ENCODE results near the gene AGRN.
"Not testable (repeated sequence)": the region's sequence is repeated elsewhere in the genome, so short reads cannot be mapped to it uniquely, and the experiment has no call there.

The AGRN gene

DNA sequence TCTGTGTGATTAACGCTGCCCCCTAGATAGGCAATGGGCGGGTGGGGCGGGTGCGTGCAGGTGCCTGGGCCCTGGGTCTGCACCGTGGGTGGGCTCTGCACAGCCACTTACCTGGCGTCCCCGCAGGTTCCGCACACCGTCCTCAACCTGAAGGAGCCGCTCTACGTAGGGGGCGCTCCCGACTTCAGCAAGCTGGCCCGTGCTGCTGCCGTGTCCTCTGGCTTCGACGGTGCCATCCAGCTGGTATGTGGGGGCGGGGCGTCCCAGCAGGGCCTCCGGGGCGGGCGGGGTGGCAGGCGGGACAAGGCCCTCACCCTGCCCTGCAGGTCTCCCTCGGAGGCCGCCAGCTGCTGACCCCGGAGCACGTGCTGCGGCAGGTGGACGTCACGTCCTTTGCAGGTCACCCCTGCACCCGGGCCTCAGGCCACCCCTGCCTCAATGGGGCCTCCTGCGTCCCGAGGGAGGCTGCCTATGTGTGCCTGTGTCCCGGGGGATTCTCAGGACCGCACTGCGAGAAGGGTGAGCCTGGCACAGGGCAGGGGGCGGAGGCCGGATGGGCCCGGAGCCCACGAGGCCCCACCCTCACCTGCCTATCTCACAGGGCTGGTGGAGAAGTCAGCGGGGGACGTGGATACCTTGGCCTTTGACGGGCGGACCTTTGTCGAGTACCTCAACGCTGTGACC is 31.3 kb downstream of the AGRN start:
- DNase-seq = no peak

- DNase-seq = no peak
These were observed 32.3 kb downstream of the AGRN start for GRCh38 chr1:1052003-1052840.

- no peak for DNase-seq
These were observed 33.1 kb downstream of the AGRN start for GRCh38 chr1:1053022-1053421.

DNA sequence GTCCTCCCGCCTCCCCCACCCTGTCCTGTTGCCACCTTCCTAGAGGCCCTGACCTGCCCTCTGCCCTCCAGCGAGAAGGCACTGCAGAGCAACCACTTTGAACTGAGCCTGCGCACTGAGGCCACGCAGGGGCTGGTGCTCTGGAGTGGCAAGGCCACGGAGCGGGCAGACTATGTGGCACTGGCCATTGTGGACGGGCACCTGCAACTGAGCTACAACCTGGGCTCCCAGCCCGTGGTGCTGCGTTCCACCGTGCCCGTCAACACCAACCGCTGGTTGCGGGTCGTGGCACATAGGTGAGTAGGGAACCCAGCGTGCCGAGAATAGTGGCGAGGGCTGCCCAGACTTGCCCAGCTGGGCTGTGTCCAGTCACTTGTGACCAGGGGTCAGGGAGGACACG is 33.8 kb downstream of the AGRN start:
- DNase-seq = no peak

GRCh38 chr1:1054099-1054700 is 34.3 kb downstream of the AGRN start:
- no peak for DNase-seq

GRCh38 chr1:1054971-1055370 is 35.1 kb downstream of the AGRN start:
- no peak for DNase-seq

- DNase-seq = no peak
These were observed 36.2 kb downstream of the AGRN start for GRCh38 chr1:1055841-1056736.

DNA sequence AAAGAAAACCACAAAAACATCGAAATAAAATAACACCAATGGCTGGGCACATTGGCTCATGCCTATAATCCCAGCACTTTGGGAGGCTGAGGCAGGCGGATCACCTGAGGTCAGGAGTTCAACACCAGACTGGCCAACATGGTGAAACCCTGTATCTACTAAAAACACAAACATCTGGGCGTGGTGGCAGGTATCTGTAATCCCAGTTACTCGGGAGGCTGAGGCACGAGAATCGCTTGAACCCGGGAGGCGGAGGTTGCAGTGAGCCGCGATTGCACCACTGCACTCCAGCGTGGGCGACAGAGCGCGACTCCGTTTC is 37.8 kb downstream of the AGRN start:
- not testable (repeated sequence) for DNase-seq

- no peak for DNase-seq
These were observed 38.4 kb downstream of the AGRN start for GRCh38 chr1:1058088-1058905.

DNA sequence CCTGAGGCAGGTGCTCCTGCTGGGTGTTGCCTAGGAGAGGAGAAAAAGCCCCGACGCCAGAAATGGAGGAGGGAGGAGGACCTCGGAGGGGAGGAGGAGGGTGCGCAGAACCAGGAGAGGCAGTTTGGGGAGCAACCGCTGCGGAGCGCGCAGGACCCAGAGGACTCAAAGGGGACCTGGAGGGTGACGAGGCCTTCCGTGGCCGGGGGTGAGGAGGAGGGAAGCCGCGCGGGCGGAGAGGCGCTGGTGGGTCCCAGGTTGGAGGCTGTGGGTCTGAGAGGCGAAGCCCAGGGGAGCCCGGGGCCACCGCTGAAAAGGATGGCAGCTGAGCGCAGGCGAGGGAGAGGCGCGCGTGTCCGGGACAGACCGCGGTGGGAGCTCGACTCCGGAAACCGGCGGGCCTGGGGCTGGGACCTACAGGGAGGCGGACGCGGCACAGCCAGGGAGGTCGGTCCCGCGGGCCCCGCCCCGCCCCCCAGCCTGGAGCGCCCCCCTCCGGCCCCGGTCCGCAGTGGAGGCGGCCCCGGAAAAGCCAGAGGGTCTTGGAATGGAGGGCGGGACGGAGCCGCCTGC is 39.1 kb downstream of the AGRN start:
- peak in 1 of 51 donors; percentile 39 for DNase-seq

DNA sequence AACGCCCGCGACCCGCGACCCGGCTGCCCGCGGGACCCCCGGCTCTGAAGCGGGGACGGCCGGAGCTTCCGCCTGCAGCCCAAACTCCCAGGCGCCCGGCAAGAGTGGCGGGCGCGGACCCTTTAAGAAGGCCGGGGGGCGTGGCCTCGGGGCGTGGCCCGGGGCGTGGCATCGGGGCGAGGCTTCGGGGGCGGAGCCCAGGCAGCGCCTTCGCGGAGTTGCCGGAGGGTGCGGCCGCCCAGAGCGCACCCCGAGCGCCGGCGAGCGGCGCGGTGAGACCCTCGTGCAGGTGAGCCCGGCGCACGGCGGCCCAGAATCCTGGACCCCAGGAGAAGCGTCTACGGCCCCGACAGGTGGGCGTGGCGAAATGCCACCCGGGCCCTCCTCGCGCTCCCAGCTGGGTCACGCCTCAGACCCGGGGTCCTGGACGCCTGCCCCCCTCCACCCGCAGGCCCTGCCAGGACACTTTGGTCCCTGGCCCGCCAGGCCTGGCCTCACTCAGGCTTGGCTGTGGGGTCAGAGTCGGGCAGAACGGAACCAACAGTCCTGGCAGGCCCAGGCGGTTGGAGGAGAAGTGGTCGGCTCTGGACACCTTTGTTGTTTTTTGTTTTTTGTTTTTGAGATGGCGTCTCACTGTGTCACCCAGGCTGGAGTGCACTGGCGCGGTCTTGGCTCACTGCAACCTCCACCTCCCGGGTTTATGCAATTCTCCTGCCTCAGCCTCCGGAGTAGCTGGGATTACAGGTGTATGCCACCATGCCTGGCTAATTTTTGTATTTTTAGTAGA is 39.8 kb downstream of the AGRN start:
- DNase-seq = peak in 40 of 51 donors; percentile 7 to 79 (median 41)

GRCh38 chr1:1060281-1061000 is 40.5 kb downstream of the AGRN start:
- DNase-seq = no peak

DNA sequence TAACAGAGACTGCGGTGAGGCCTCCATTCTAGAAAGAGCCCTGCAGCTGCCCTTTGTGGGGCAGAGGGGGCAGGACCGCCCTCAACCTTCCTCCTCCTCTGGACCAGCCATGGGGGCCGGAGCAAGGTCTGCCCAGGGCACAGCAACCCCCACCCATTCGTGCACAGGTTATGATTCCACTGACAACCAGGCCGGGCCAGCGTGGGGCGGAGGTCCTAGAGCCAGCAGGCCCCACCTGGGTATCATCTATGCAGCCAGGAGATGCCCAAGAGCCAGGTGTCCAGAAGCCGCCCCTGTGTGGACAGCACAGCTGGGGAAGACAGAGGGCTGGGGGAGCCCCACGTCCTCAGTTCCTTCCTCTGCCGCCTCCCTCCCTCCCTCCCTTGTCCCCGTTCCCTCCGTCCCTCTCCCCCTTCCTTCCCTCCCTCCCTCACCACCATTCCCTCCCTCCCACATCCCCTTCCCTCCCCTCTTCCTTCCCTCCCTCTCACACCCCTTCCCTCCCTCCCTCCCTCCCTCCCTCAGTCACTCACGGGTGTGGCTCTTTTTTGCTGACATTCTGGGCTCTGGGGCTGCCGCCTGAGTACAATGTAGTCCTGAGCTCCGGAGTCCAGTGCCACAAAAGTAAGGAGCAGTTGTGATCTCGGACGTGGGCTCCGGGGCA is 41.9 kb downstream of the AGRN start:
- DNase-seq = no peak

GRCh38 chr1:1062348-1063163 is 42.6 kb downstream of the AGRN start:
- DNase-seq = no peak

GRCh38 chr1:1063261-1063944 is 43.5 kb downstream of the AGRN start:
- DNase-seq = peak in 1 of 51 donors; percentile 1

DNA sequence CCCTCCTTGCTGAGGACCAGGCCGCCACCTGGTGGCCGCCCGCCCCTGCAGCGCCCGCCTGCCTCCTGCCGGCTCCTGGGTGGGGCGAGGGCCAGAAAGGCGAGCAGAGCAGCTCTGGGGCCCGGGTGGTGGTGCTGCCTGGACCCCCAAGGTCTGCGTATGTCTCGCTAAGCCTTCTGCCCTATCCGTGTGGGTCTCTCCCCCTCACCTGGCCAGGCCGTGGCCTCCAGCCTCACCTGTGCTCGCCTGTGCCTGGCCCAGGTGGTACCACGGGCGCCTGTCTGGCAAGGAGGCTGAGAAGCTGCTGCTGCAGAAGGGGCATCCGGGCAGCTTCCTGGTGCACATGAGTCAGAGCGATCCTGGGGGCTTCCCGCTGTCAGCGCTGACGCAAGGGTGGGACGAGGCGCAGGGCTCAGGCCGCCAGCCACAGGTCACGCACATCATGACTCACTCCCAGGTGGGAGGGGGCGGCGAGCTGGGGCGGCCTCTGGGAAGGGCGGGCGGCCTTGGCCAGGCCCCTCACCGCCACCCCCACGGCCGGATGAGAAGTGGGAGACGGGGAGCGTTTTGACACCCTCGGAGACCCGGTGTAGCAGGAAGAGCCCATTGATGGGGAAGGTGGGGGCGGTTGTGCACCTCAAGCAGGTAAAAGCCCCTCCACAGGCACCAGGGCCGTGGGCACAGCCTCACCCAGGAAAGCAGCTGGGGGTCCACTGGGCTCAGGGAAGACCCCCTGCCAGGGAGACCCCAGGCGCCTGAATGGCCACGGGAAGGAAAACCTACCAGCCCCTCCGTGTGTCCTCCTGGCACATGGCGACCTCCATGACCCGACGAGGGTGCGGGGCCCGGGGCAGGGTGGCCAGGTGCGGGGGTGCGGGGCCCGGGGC is 44.3 kb downstream of the AGRN start:
- DNase-seq = peak in 15 of 51 donors; percentile 6 to 56 (median 20)

Data from hypothalamus (tissue), 51 donors.